Left lung (tissue), 10 donors: Measurements from ENCODE around the gene CFAP77. TPM values are rescaled to one million over a fixed set of nuclear protein-coding genes. Genes with fewer than 3 reads are reported as not detected.

Experiments
- ATAC-seq: fragments of 200-7000 bp; cut with Tn5 transposase; one replicate; pipeline ENCODE4 v1.9.1; 2020; ENCODE audit warnings: moderate library complexity
- DNase-seq, 4 donors: peaks; one replicate each; pipeline ENCODE4 v3.0.0-alpha.2; 2013 to 2020
- H3K27ac ChIP-seq, 2 donors: fragments of 200-600 bp; sonication (generic) in 1 of 2; one replicate each; pipeline versions ENCODE4 v1.5.0 to v1.8.0; 2020 to 2021
- H3K27me3 ChIP-seq, 2 donors: fragments of 200-600 bp; sonication (generic) in 1 of 2; one replicate each; pipeline versions ENCODE4 v1.5.0 to v1.8.0; 2020 to 2021
- H3K36me3 ChIP-seq, 2 donors: fragments of 200-600 bp; sonication (generic) in 1 of 2; one replicate each; pipeline versions ENCODE4 v1.5.0 to v1.8.0; 2020 to 2021
- H3K4me1 ChIP-seq, 2 donors: fragments of 200-600 bp; one replicate each; pipeline ENCODE4 v1.8.0; 2021
- H3K4me3 ChIP-seq, 2 donors: fragments of 200-600 bp; sonication (generic) in 1 of 2; one replicate each; pipeline versions ENCODE4 v1.5.0 to v1.8.0; 2020 to 2021; ENCODE audit warnings: mild to moderate bottlenecking in 1 of 2
- H3K9me3 ChIP-seq, 2 donors: fragments of 200-600 bp; sonication (generic) in 1 of 2; one replicate each; pipeline versions ENCODE4 v1.5.0 to v1.8.0; 2020 to 2021
- intact Hi-C, 2 donors: fragments of 100-400 bp; cut with DNase I; formaldehyde crosslinking; loops; one replicate each; pipeline versions ENCODE4 v1.11.2 to v1.14.2; 2022
- polyA plus RNA-seq, 6 donors: library from polyadenylated mRNA; unstranded; fragments of 120-200 nt; gene quantifications; one replicate each; pipeline ENCODE4 v1.2.1, GENCODE V29; 2013; ENCODE audit not compliant: insufficient read length in 6 of 6
- total RNA-seq, 2 donors: library from RNA; stranded (reverse); fragmentation: NEBNext Ultra II Directional; extraction: Animal tissue kit (Norgen Biotek cat#: 25700); gene quantifications; one replicate each; pipeline ENCODE4 v1.2.1, GENCODE V29; 2021
- TF ChIP-seq, protein P1 (sequence below), 2 donors: fragments of 200-600 bp; sonication (generic) in 1 of 2; IDR thresholded peaks; one replicate each; pipeline versions ENCODE4 v1.5.0 to v1.8.0; 2021; ENCODE audit warnings: antibody characterized with exemption in 2 of 2
- donor health status: DM: no; HTN: yes; CAD: no.
- donor health status: DM: no; HTN: no; CAD: no.

Gene CFAP77
- total and polyA plus RNA-seq, 8 donors: 0.50 to 3.7 (median 2.4) TPM; not detected in 1

DNA sequence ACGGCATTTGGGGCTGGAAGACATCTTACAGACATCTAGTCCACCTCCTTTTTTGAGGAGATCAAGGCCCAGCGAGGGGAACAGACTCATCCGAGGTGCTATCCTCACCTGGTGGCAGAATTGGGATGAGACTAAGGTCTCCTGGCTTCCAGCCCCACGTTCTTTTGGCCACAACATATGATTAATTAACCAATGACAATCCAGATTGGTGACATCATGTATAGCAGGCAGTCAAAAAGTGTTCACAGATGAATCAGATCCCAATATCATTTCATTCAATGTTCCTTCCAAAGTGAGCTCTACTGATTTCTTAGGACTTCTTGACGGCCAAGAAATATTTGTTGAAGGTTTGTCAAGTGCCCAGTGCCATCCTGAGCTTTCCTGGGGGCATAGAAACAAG lies 3.9 kb downstream of the CFAP77 start:
- Histone ChIP-seq H3K4me1 (peaks cover 10 to 21% of the 10 kb centered on the region in 2 donors), H3K27ac (no peak overlapping the region), H3K9me3 (no peaks in the 10 kb centered on the region), H3K36me3 (no peaks in the 10 kb centered on the region), H3K4me3 (no peak overlapping the region), H3K27me3 (peaks cover 56 to 100% of the 10 kb centered on the region in 2 donors)
- TF ChIP-seq, protein P1, sequence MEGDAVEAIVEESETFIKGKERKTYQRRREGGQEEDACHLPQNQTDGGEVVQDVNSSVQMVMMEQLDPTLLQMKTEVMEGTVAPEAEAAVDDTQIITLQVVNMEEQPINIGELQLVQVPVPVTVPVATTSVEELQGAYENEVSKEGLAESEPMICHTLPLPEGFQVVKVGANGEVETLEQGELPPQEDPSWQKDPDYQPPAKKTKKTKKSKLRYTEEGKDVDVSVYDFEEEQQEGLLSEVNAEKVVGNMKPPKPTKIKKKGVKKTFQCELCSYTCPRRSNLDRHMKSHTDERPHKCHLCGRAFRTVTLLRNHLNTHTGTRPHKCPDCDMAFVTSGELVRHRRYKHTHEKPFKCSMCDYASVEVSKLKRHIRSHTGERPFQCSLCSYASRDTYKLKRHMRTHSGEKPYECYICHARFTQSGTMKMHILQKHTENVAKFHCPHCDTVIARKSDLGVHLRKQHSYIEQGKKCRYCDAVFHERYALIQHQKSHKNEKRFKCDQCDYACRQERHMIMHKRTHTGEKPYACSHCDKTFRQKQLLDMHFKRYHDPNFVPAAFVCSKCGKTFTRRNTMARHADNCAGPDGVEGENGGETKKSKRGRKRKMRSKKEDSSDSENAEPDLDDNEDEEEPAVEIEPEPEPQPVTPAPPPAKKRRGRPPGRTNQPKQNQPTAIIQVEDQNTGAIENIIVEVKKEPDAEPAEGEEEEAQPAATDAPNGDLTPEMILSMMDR (IDR thresholded peaks at IDR 0.05): no peak
- DNase-seq (no peak), ATAC-seq (no peak)
- intact Hi-C loops: loop anchor here in 1 of 2 donors (10.0 kb wide), 1 partner anchor 161 kb away; no protein-coding TSS in a partner anchor

DNA sequence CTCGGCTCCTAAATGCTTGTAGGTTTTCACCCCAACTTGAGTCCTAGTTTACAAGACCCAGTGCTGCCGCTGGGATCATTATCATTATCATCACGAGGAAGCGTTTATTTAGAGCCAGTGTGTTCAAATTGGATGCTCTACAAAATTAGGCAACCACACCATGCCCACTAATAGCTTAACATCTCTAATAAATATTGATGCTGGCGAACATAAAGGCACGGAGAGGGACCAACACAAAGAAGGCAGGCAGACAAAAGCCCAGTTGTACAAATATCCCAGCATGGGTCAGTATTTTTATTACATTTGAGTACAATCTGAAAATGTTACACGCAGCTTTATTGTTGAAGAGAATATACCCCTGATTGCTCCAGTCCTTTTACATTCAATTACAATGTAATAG lies 4.7 kb downstream of the CFAP77 start:
- H3K4me3 ChIP-seq: no peak overlapping the region
- TF ChIP-seq, protein P1 (IDR thresholded peaks at IDR 0.05): no peak
- peaks cover 60 to 100% of the 10 kb centered on the region in 2 donors for H3K27me3 ChIP-seq
- intact Hi-C loops: loop anchor here in 1 of 2 donors (10.0 kb wide), 1 partner anchor 160 kb away; no protein-coding TSS in a partner anchor
- H3K27ac ChIP-seq: no peak overlapping the region
- H3K36me3 ChIP-seq: no peaks in the 10 kb centered on the region
- peaks cover 10 to 17% of the 10 kb centered on the region in 2 donors for H3K4me1 ChIP-seq
- ATAC-seq (no peak), DNase-seq (no peak)
- H3K9me3 ChIP-seq: no peaks in the 10 kb centered on the region

DNA sequence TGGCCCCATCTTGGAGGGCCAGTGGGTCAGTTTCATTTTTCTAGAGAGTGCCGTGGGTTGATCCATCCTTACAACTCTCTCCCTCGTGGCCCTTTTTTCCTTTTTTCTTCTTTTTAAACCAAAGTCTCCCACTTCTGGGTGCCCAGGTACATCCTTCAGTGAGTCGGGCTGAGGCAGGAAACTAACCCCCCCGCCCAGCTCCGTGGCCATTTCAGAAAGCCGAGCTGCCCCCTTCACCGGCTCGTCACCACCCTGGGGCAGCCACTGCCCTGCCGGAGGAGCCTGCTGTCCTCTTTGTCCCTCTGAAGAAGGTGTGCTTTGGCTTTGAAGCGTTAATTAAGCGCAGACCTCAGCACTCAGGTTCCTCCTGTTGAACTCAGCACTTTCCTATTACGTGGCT lies 5.2 kb downstream of the CFAP77 start:
- no peak for DNase-seq
- peaks cover 59 to 100% of the 10 kb centered on the region in 2 donors for H3K27me3 ChIP-seq
- TF ChIP-seq, protein P1 (IDR thresholded peaks at IDR 0.05): no peak

DNA sequence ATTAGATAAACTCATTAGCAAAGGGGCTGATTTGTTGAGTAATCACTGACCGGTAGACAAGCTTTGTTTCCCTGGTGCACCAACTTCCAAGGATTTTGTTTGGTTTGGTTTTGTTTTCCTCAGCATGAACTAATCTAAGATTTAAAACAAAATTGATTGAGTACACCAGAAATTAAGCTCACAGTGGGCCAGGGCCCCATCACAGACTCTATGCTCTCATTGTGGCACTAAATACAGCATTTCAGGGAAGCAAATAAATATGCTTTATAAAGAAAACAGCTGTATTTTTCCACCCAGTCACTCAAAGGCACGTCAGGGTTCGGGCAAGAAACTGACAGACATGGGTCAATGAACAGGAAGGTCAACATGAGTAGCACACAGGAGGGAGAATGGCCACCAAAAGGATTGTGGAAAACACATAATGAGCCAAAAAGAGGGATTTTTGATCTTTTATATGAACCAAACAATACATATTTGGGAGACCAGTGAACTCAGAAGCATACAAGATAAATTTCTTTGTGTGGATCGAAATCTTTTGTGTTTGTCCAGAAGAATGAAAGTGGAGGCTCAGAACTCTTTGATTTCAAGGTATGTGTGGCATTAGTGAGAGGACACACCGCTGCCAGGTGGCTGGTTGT lies 8.8 kb downstream of the CFAP77 start:
- H3K9me3 ChIP-seq: no peaks in the 10 kb centered on the region
- no peaks in the 10 kb centered on the region for H3K4me1 ChIP-seq
- DNase-seq (no peak), ATAC-seq (no peak)
- H3K27me3 ChIP-seq: peaks cover 36 to 93% of the 10 kb centered on the region in 2 donors
- TF ChIP-seq, protein P1 (IDR thresholded peaks at IDR 0.05): no peak
- no peaks in the 10 kb centered on the region for H3K36me3 ChIP-seq
- no peak overlapping the region for H3K4me3 ChIP-seq
- intact Hi-C loops: loop anchor here in 1 of 2 donors (10.0 kb wide), 1 partner anchor 156 kb away; no protein-coding TSS in a partner anchor
- no peak overlapping the region for H3K27ac ChIP-seq

More for the DNA sequence above, 5.2 kb downstream of the CFAP77 start:
- H3K4me1 ChIP-seq: peaks cover 7 to 13% of the 10 kb centered on the region in 2 donors
- H3K36me3 ChIP-seq: no peaks in the 10 kb centered on the region
- no peak overlapping the region for H3K4me3 ChIP-seq
- H3K27ac ChIP-seq: no peak overlapping the region
- no peak for ATAC-seq
- no peaks in the 10 kb centered on the region for H3K9me3 ChIP-seq
- intact Hi-C loops: loop anchor here in 1 of 2 donors (10.0 kb wide), 1 partner anchor 160 kb away; no protein-coding TSS in a partner anchor

DNA sequence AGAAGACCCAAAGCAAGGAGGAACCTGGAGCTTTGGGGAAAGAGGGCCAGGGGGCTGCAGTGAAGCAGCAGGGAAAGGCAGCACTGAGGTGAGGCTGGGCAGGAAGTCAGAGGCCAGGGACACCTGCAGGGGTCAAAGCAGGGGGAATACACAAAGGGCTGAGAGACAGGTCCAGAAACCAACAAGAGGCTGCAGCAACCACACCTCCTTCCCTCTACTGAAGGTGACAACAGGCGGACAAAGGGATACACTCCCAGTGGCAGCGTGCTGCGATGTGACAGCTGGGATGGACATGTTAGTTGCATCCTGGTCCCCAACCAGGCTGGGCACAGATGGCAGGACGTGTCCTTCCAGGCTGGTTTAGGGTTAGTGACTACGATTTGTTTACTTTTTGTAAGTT lies 12.6 kb downstream of the CFAP77 start:
- intact Hi-C loops: no loop called here
- Histone ChIP-seq H3K27ac (no peak overlapping the region), H3K4me3 (no peak overlapping the region), H3K9me3 (no peaks in the 10 kb centered on the region), H3K4me1 (no peaks in the 10 kb centered on the region), H3K36me3 (no peaks in the 10 kb centered on the region), H3K27me3 (peaks cover 34 to 93% of the 10 kb centered on the region in 2 donors)
- DNase-seq (no peak), ATAC-seq (no peak)
- TF ChIP-seq, protein P1 (IDR thresholded peaks at IDR 0.05): no peak
